LNCaP clone FGC (cell line): ENCODE results near the gene MORN4.

Experiments
- DNase-seq: peaks from one replicate; pipeline ENCODE4 v3.0.0-alpha.2; 2011; ENCODE audit warnings: low read depth
- H3K4me3 ChIP-seq: 2 replicates; pipeline ENCODE4 v1.5.1; 2011; ENCODE audit warnings: mild to moderate bottlenecking, low read depth, low read length, control low read depth
- CTCF ChIP-seq: IDR thresholded peaks from 2 replicates; pipeline ENCODE4 v1.5.1; 2012; ENCODE audit warnings: mild to moderate bottlenecking; ENCODE audit not compliant: control insufficient read depth, insufficient read depth; ENCODE audit errors: extremely low read depth

Gene MORN4

GRCh38 chr10:97573021-97573420 is 60.3 kb downstream of the MORN4 start:
- DNase-seq: no peak

GRCh38 chr10:97572214-97572989 is 60.9 kb downstream of the MORN4 start, which contains the start of gene ANKRD2:
Gene ANKRD2 (plus strand): TSS chr10:97572779. CDS start chr10:97572789, 10 bp downstream.
- peak; percentile 52 for DNase-seq
- TF ChIP-seq CTCF: peak; percentile 97
- no peak within 1 kb of the TSS for H3K4me3 ChIP-seq

More at GRCh38 chr10:97573021-97573420, 60.3 kb downstream of the MORN4 start:
- no peak for TF ChIP-seq CTCF
- H3K4me3 ChIP-seq: no peak overlapping the region

GRCh38 chr10:97571622-97572021 is 61.7 kb downstream of the MORN4 start:
- TF ChIP-seq CTCF: no peak
- no peak for DNase-seq
- H3K4me3 ChIP-seq: no peak overlapping the region

GRCh38 chr10:97570789-97571471 is 62.4 kb downstream of the MORN4 start:
- no peak overlapping the region for H3K4me3 ChIP-seq
- DNase-seq: no peak
- TF ChIP-seq CTCF: no peak

- no peak for DNase-seq
- TF ChIP-seq CTCF: no peak
- H3K4me3 ChIP-seq: no peak overlapping the region
Measured at GRCh38 chr10:97570146-97570788, 63.0 kb downstream of the MORN4 start.

GRCh38 chr10:97567891-97568290 is 65.4 kb downstream of the MORN4 start:
- no peak for TF ChIP-seq CTCF
- no peak for DNase-seq
- no peak overlapping the region for H3K4me3 ChIP-seq
